Neural cell (in vitro differentiated cells): Measurements from ENCODE around the gene MAP3K7.

Source experiments
- CTCF ChIP-seq: fragments of 450-650 bp; IDR thresholded peaks from 2 replicates; pipeline ENCODE4 v1.5.1; 2014; ENCODE audit warnings: antibody characterized with exemption, mild to moderate bottlenecking, moderate library complexity; ENCODE audit not compliant: poor library complexity, severe bottlenecking
- EZH2 ChIP-seq: fragments of 200-600, 300-800 bp; shearing (Covaris generic), sonication (generic); IDR thresholded peaks from 2 replicates; pipeline ENCODE4 v1.6.1; 2014; ENCODE audit warnings: antibody characterized with exemption, low read length, borderline replicate concordance, mild to moderate bottlenecking; ENCODE audit not compliant: insufficient read depth, poor library complexity, severe bottlenecking
- POLR2AphosphoS5 ChIP-seq: IDR thresholded peaks from 2 replicates; pipeline ENCODE4 v1.6.1; 2012

GRCh38 chr6:90536520-90536919 is 50.4 kb downstream of the MAP3K7 start:
- TF ChIP-seq POLR2AphosphoS5: no peak
- no peak for TF ChIP-seq EZH2
- no peak for TF ChIP-seq CTCF
